Activated T-cell treated with anti-CD3 and anti-CD28 coated beads for 1 hour (primary cell): ENCODE measurements around the gene FN3K.
A peak's percentile ranks its signal among the peaks of the same experiment; 100 is the strongest.
"Not testable (repeated sequence)": the region's sequence is repeated elsewhere in the genome, so short reads cannot be mapped to it uniquely, and the experiment has no call there.

Experiments
- DNase-seq: peaks from one replicate; pipeline ENCODE4 v3.0.0-alpha.2; 2020; ENCODE audit warnings: low read depth

Gene FN3K

GRCh38 chr17:82737967-82738877, 2.8 kb downstream of the FN3K start:
- no peak for DNase-seq

GRCh38 chr17:82740906-82741759, 5.7 kb downstream of the FN3K start:
- DNase-seq = no peak

- no peak for DNase-seq
These were observed 8.2 kb downstream of the FN3K start for GRCh38 chr17:82743344-82744219.

- not testable (repeated sequence) for DNase-seq
These were observed 9.3 kb downstream of the FN3K start for GRCh38 chr17:82744736-82745135.

- no peak for DNase-seq
These were observed 10.1 kb downstream of the FN3K start for GRCh38 chr17:82745524-82745923.

GRCh38 chr17:82748756-82749155, 13.3 kb downstream of the FN3K start:
- no peak for DNase-seq

GRCh38 chr17:82750241-82750908, 15.0 kb downstream of the FN3K start:
- DNase-seq = no peak

GRCh38 chr17:82751171-82751570, 15.8 kb downstream of the FN3K start:
- no peak for DNase-seq

GRCh38 chr17:82751571-82752370, 16.4 kb downstream of the FN3K start, which contains the start of gene TBCD:
Gene TBCD, plus strand, starts transcription at chr17:82752065. Its CDS starts 129 bp downstream, at chr17:82752194.
- DNase-seq = peak; percentile 79

GRCh38 chr17:82752371-82753200, 17.2 kb downstream of the FN3K start:
- DNase-seq = no peak

GRCh38 chr17:82753201-82753464, 17.7 kb downstream of the FN3K start:
- DNase-seq = no peak

GRCh38 chr17:82754297-82755208, 19.1 kb downstream of the FN3K start:
- DNase-seq = no peak

GRCh38 chr17:82756166-82756565, 20.8 kb downstream of the FN3K start:
- DNase-seq = no peak

- DNase-seq = no peak
These were observed 30.0 kb downstream of the FN3K start for GRCh38 chr17:82765371-82765770.

GRCh38 chr17:82767041-82767754, 31.8 kb downstream of the FN3K start:
- DNase-seq = peak; percentile 39

GRCh38 chr17:82769041-82769440, 33.6 kb downstream of the FN3K start:
- DNase-seq = no peak

GRCh38 chr17:82772026-82772425, 36.6 kb downstream of the FN3K start:
- DNase-seq = no peak

GRCh38 chr17:82774456-82774855, 39.0 kb downstream of the FN3K start:
- DNase-seq = not testable (repeated sequence)
